GM19467 (cell line): ENCODE measurements around the gene CBX8.
A peak's percentile ranks its signal among the peaks of the same experiment; 100 is the strongest.

Source experiments
- ATAC-seq: cut with Tn5 transposase; IDR thresholded peaks from one replicate; pipeline ENCODE4 v1.9.1; 2021; ENCODE audit warnings: mild to moderate bottlenecking, moderate library complexity; ENCODE audit not compliant: unreplicated experiment

The CBX8 gene

GRCh38 chr17:79796763-79797491 lies at the start of gene CBX8:
CBX8 (minus strand) TSS chr17:79797077; CDS start chr17:79796998, 79 bp downstream.
- ATAC-seq, result peak; percentile 81

- no peak for ATAC-seq
Observed at GRCh38 chr17:79845601-79845949, 48.7 kb upstream of the CBX8 start.

GRCh38 chr17:79844869-79845600 lies 48.2 kb upstream of the CBX8 start:
- ATAC-seq, result no peak

- ATAC-seq, result no peak
Observed at GRCh38 chr17:79843816-79844800, 47.2 kb upstream of the CBX8 start.

GRCh38 chr17:79843474-79843815 lies 46.6 kb upstream of the CBX8 start:
- ATAC-seq, result no peak

- no peak for ATAC-seq
Observed at GRCh38 chr17:79842656-79843473, 46.0 kb upstream of the CBX8 start.

GRCh38 chr17:79842136-79842655 lies 45.3 kb upstream of the CBX8 start:
- ATAC-seq, result no peak

GRCh38 chr17:79841369-79842135 lies 44.7 kb upstream of the CBX8 start:
- ATAC-seq, result no peak

GRCh38 chr17:79840989-79841286 lies 44.1 kb upstream of the CBX8 start:
- no peak for ATAC-seq

- no peak for ATAC-seq
Observed at GRCh38 chr17:79840269-79840988, 43.6 kb upstream of the CBX8 start.

GRCh38 chr17:79839356-79840268 lies 42.7 kb upstream of the CBX8 start, which contains the start of gene CBX4:
CBX4 (minus strand) TSS chr17:79839440; CDS start chr17:79839251, 189 bp downstream.
- ATAC-seq, result peak; percentile 53

- peak; percentile 13 for ATAC-seq
Observed at GRCh38 chr17:79838522-79839274, 41.8 kb upstream of the CBX8 start.

- no peak for ATAC-seq
Observed at GRCh38 chr17:79837888-79838521, 41.1 kb upstream of the CBX8 start.

- no peak for ATAC-seq
Observed at GRCh38 chr17:79836972-79837887, 40.4 kb upstream of the CBX8 start.

- no peak for ATAC-seq
Observed at GRCh38 chr17:79836510-79836971, 39.7 kb upstream of the CBX8 start.
